ENCODE measurements around the gene MYO15B.

The MYO15B gene

DNA sequence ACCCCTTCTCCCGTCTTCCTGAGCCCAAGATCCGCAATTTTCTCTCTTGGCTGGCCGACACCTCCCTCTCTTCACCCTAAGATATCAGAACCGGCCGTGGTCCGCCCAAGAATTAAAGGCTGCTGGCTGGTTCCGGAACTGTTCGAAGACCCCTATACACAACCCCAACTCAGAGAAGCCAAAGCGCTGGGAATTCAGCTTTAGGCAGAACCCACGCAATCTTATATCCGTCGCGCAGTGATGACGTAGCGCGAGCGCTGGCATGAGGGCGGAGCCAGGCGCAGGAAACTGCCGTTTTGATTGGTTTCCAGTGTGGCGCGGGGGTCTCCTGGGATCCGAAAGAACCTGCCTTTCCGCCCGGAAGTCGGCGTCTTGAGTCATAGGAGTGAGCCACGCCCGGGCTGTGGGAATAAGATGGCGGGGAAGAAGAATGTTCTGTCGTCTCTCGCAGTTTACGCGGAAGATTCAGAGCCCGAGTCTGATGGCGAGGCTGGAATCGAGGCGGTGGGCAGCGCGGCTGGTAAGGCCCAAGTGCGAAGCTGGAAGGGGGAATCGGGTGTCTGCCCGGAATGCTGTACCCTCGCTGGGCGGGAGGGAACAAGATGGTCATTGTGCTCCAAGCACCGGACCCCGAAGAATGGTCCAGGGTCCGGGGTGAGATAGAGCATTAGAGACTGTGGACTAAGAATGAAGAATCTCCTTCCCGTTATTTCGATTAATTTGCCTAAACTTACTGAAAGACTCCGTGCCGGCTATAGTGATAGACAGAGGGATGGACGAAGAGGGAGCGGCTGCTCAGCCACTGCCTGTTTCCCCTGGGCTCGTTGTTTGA, 79.6 kb downstream of the MYO15B start, which contains the start of the genes RECQL5 and SAP30BP:
Gene RECQL5 (minus strand): TSS at position 196 of the 832 bp plus-strand sequence. CDS start 597 bp downstream, outside the sequence.
Gene SAP30BP (plus strand): TSS at position 380 of the 832 bp plus-strand sequence. CDS start 35 bp downstream, at position 415.
- peak within 1 kb of the TSS; percentile 95 for H3K4me3 ChIP-seq (ENCODE audit: low read length)
- H3K4me1 ChIP-seq (ENCODE audit: control insufficient read depth, insufficient read depth, low read length), result peaks cover 15% of the 10 kb centered on the region
- H3K27ac ChIP-seq (ENCODE audit: low read depth, low read length), result peak within 1 kb of the TSS; percentile 87
- H3K36me3 ChIP-seq (ENCODE audit: control insufficient read depth, insufficient read depth, low read length), result peaks cover 25% of the 10 kb centered on the region
- peak within 1 kb of the TSS; percentile 91 for H3K9ac ChIP-seq (ENCODE audit: low read length)
- no peaks in the 10 kb centered on the region for H3K27me3 ChIP-seq (ENCODE audit: control insufficient read depth, insufficient read depth, low read length)

DNA sequence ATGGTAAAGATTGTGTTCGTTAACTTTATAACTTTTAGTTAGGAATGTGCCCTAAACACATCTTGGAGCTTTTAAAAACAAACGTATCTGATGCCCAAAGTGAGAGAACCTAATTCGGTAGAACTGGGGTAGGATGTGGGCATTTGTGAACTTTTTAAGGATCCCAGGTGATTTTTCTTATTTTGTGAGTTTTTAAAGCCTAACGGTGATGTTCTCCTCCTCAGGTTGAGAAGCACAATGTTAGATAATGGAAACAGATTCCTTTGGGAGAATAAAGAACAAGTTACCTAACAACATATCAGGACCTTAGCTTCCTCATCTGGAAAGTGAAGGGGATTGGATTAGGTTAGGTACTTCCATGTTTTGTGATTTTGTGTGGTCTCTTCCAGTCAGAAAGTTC, 80.2 kb downstream of the MYO15B start:
- H3K36me3 ChIP-seq (ENCODE audit: control insufficient read depth, insufficient read depth, low read length), result peaks cover 22% of the 10 kb centered on the region
- H3K4me3 ChIP-seq (ENCODE audit: low read length), result peak overlapping the region; percentile 95
- peak overlapping the region; percentile 91 for H3K9ac ChIP-seq (ENCODE audit: low read length)
- H3K4me1 ChIP-seq (ENCODE audit: control insufficient read depth, insufficient read depth, low read length), result peaks cover 15% of the 10 kb centered on the region
- H3K27ac ChIP-seq (ENCODE audit: low read depth, low read length), result peak overlapping the region; percentile 87
- H3K27me3 ChIP-seq (ENCODE audit: control insufficient read depth, insufficient read depth, low read length), result no peaks in the 10 kb centered on the region

DNA sequence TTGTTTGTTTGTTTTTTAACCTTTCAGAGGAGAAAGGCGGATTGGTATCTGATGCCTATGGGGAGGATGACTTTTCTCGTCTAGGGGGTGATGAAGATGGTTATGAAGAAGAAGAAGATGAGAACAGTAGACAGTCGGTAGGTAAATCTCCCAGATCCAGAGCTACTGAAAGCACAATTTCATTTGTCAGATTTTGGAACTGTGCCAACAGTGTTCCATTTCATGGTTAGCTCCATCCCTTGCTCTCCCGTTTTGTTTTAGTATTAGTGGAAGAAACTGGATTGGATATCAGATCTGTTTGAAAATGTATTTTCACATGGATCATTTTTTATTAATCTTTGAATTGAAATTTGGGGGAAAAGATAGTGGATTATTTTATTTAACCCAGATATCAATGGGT, 80.9 kb downstream of the MYO15B start:
- Histone ChIP-seq H3K27me3 (ENCODE audit: control insufficient read depth, insufficient read depth, low read length) (no peaks in the 10 kb centered on the region), H3K4me1 (ENCODE audit: control insufficient read depth, insufficient read depth, low read length) (peaks cover 15% of the 10 kb centered on the region), H3K9ac (ENCODE audit: low read length) (no peak overlapping the region), H3K4me3 (ENCODE audit: low read length) (no peak overlapping the region), H3K36me3 (ENCODE audit: control insufficient read depth, insufficient read depth, low read length) (peaks cover 24% of the 10 kb centered on the region), H3K27ac (ENCODE audit: low read depth, low read length) (no peak overlapping the region)

GRCh38 chr17:75670868-75671267, 83.3 kb downstream of the MYO15B start:
- H3K27ac ChIP-seq (ENCODE audit: low read depth, low read length), result no peak overlapping the region
- no peak overlapping the region for H3K9ac ChIP-seq (ENCODE audit: low read length)
- H3K36me3 ChIP-seq (ENCODE audit: control insufficient read depth, insufficient read depth, low read length), result peaks cover 27% of the 10 kb centered on the region
- H3K27me3 ChIP-seq (ENCODE audit: control insufficient read depth, insufficient read depth, low read length), result no peaks in the 10 kb centered on the region
- peaks cover 15% of the 10 kb centered on the region for H3K4me1 ChIP-seq (ENCODE audit: control insufficient read depth, insufficient read depth, low read length)
- no peak overlapping the region for H3K4me3 ChIP-seq (ENCODE audit: low read length)

DNA sequence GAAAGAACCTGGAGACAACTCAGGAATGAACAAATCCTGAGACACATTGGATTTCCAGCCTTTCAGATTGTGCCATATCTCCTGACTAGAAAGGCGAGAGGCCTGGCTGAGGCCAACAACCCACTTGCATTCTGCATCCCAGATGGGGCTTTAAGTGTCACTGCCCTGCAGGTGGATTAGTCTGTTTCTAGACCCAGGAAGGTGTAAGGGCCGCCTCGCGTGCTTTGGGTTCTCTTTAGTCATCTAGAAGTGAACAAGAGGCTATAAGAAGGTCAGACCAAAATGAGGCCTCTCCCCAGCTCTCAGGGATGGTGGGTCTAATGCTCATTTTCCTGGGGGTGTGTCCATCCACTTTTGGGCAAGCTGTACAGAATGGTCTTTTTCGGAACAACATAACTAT, 84.4 kb downstream of the MYO15B start:
- H3K9ac ChIP-seq (ENCODE audit: low read length), result no peak overlapping the region
- H3K4me1 ChIP-seq (ENCODE audit: control insufficient read depth, insufficient read depth, low read length), result peaks cover 10% of the 10 kb centered on the region
- H3K27ac ChIP-seq (ENCODE audit: low read depth, low read length), result no peak overlapping the region
- peaks cover 27% of the 10 kb centered on the region for H3K36me3 ChIP-seq (ENCODE audit: control insufficient read depth, insufficient read depth, low read length)
- H3K27me3 ChIP-seq (ENCODE audit: control insufficient read depth, insufficient read depth, low read length), result no peaks in the 10 kb centered on the region
- no peak overlapping the region for H3K4me3 ChIP-seq (ENCODE audit: low read length)

DNA sequence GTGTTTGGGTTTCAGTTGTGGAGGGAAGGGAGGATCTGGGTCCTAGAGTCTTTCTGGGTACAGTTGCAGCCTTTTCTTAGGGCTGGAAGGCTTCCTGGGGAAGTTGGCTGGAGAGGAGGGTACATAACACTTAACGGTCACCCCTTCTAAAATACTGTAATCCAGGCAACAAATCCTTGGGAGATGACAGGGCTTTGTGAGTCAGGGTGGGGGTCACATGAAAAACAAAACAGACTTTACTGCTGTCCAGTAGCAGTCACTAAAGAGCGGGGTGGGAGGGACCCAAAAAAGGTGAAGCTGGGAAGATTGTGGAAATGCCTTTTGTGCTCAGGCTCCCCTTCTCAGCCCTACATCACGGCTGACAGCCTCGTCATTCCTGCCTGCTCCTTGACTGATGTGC, 85.9 kb downstream of the MYO15B start:
- Histone ChIP-seq H3K4me1 (ENCODE audit: control insufficient read depth, insufficient read depth, low read length) (no peaks in the 10 kb centered on the region), H3K36me3 (ENCODE audit: control insufficient read depth, insufficient read depth, low read length) (peaks cover 27% of the 10 kb centered on the region)

More for the DNA sequence above, 85.9 kb downstream of the MYO15B start:
- Histone ChIP-seq H3K27me3 (ENCODE audit: control insufficient read depth, insufficient read depth, low read length) (no peaks in the 10 kb centered on the region), H3K27ac (ENCODE audit: low read depth, low read length) (no peak overlapping the region), H3K9ac (ENCODE audit: low read length) (no peak overlapping the region), H3K4me3 (ENCODE audit: low read length) (no peak overlapping the region)

Measured in rectal smooth muscle tissue (tissue), 1 donor.